Measurements from ENCODE around the gene NRAP. TPM values are rescaled to one million over a fixed set of nuclear protein-coding genes. Genes with fewer than 3 reads are reported as not detected.

The NRAP gene
- total RNA-seq, 1 donor from 2014 or later: 0.06 TPM

- ATAC-seq (no peak), DNase-seq (no peak)
- Histone ChIP-seq H3K9me3 (no peaks in the 10 kb centered on the region), H3K27me3 (no peaks in the 10 kb centered on the region), H3K27ac (no peak overlapping the region), H3K4me3 (no peak overlapping the region), H3K4me1 (peaks cover 14% of the 10 kb centered on the region), H3K36me3 (no peaks in the 10 kb centered on the region)
- TF ChIP-seq CTCF (IDR thresholded peaks at IDR 0.05): no peak
- intact Hi-C loops (cut with DNase I): no loop called here
Observed at GRCh38 chr10:113557903-113558321, 105.9 kb downstream of the NRAP start.

- intact Hi-C loops (cut with DNase I): no loop called here
- ATAC-seq: no peak
- no peak overlapping the region for H3K27ac ChIP-seq
Observed at GRCh38 chr10:113557424-113557862, 106.4 kb downstream of the NRAP start.

GRCh38 chr10:113555751-113556150, 108.1 kb downstream of the NRAP start:
- Histone ChIP-seq H3K27ac (no peak overlapping the region), H3K4me3 (no peak overlapping the region), H3K36me3 (no peaks in the 10 kb centered on the region), H3K9me3 (no peaks in the 10 kb centered on the region), H3K4me1 (peaks cover 12% of the 10 kb centered on the region), H3K27me3 (no peaks in the 10 kb centered on the region)
- TF ChIP-seq CTCF (IDR thresholded peaks at IDR 0.05): no peak
- intact Hi-C loops (cut with DNase I): no loop called here
- ATAC-seq (no peak), DNase-seq (no peak)

More at GRCh38 chr10:113557424-113557862, 106.4 kb downstream of the NRAP start:
- Histone ChIP-seq H3K36me3 (no peaks in the 10 kb centered on the region), H3K4me3 (no peak overlapping the region), H3K4me1 (peaks cover 12% of the 10 kb centered on the region), H3K9me3 (no peaks in the 10 kb centered on the region), H3K27me3 (no peaks in the 10 kb centered on the region)
- DNase-seq: no peak
- no peak for TF ChIP-seq CTCF (IDR thresholded peaks at IDR 0.05)

GRCh38 chr10:113555245-113555644, 108.6 kb downstream of the NRAP start:
- Histone ChIP-seq H3K27me3 (no peaks in the 10 kb centered on the region), H3K27ac (no peak overlapping the region), H3K4me1 (peaks cover 12% of the 10 kb centered on the region), H3K9me3 (no peaks in the 10 kb centered on the region), H3K4me3 (no peak overlapping the region), H3K36me3 (no peaks in the 10 kb centered on the region)
- intact Hi-C loops (cut with DNase I): no loop called here
- DNase-seq (no peak), ATAC-seq (no peak)
- TF ChIP-seq CTCF (IDR thresholded peaks at IDR 0.05): no peak

GRCh38 chr10:113554214-113554613, 109.6 kb downstream of the NRAP start:
- DNase-seq (no peak), ATAC-seq (no peak)
- H3K27ac ChIP-seq: no peak overlapping the region
- TF ChIP-seq CTCF (IDR thresholded peaks at IDR 0.05): no peak
- intact Hi-C loops (cut with DNase I): no loop called here
- H3K4me1 ChIP-seq: peaks cover 12% of the 10 kb centered on the region
- no peaks in the 10 kb centered on the region for H3K27me3 ChIP-seq
- H3K4me3 ChIP-seq: no peak overlapping the region
- no peaks in the 10 kb centered on the region for H3K9me3 ChIP-seq
- H3K36me3 ChIP-seq: no peaks in the 10 kb centered on the region

- H3K9me3 ChIP-seq: no peaks in the 10 kb centered on the region
- no peak overlapping the region for H3K4me3 ChIP-seq
- no peaks in the 10 kb centered on the region for H3K36me3 ChIP-seq
- no peak for ATAC-seq
- intact Hi-C loops (cut with DNase I): no loop called here
- H3K4me1 ChIP-seq: peaks cover 12% of the 10 kb centered on the region
- H3K27ac ChIP-seq: no peak overlapping the region
- TF ChIP-seq CTCF (IDR thresholded peaks at IDR 0.05): no peak
- no peaks in the 10 kb centered on the region for H3K27me3 ChIP-seq
- no peak for DNase-seq
Observed at GRCh38 chr10:113553149-113553548, 110.7 kb downstream of the NRAP start.

All from upper lobe of right lung (tissue), 1 donor.